WTC11 (cell line): ENCODE measurements around the gene SMTN. TPM values are rescaled to one million over a fixed set of nuclear protein-coding genes. Genes with fewer than 3 reads are reported as not detected.

Experiments used
- ATAC-seq: fragments of 200-7000 bp; cut with Tn5 transposase; 2 replicates; pipeline ENCODE4 v1.10.0; 2021; ENCODE audit warnings: mild to moderate bottlenecking, moderate library complexity
- CTCF ChIA-PET: fragments of 300-600 bp; sonication (Branson Sonifier 250); formaldehyde crosslinking; loops from one replicate; lab custom pipeline; 2021; ENCODE audit warnings: antibody characterized with exemption; lab: Charles Lee
- POLR2A ChIA-PET: fragments of 350-600 bp; sonication (Branson Sonifier 250); formaldehyde crosslinking; loops from one replicate; lab custom pipeline; 2021; ENCODE audit warnings: antibody characterized with exemption; lab: Charles Lee
- DNase-seq: peaks from one replicate; pipeline ENCODE4 v3.0.0; 2021; ENCODE audit warnings: low spot score
- H3K27ac Mint-ChIP-seq: 2 replicates; pipeline ENCODE4 v1.8.0; 2021; ENCODE audit warnings: mixed read lengths
- H3K27me3 Mint-ChIP-seq: 2 replicates; pipeline ENCODE4 v1.8.0; 2021; ENCODE audit warnings: low read depth, mild to moderate bottlenecking, moderate library complexity, mixed read lengths
- H3K36me3 Mint-ChIP-seq: 2 replicates; pipeline ENCODE4 v1.8.0; 2021; ENCODE audit warnings: mixed read lengths
- H3K4me1 Mint-ChIP-seq: 2 replicates; pipeline ENCODE4 v1.8.0; 2022; ENCODE audit warnings: mixed read lengths
- H3K4me3 Mint-ChIP-seq: 2 replicates; pipeline ENCODE4 v1.8.0; 2021; ENCODE audit warnings: mild to moderate bottlenecking, moderate library complexity, mixed read lengths
- H3K9me3 Mint-ChIP-seq: 2 replicates; pipeline ENCODE4 v1.8.0; 2021; ENCODE audit warnings: mixed read lengths
- ATF1 ChIP-seq: sonication (generic); formaldehyde crosslinking; IDR thresholded peaks from 2 replicates; pipeline ENCODE4 v1.8.1; 2023; ENCODE audit warnings: mild to moderate bottlenecking, moderate library complexity, missing genetic modification reagents
- ETV6 ChIP-seq: sonication (generic); formaldehyde crosslinking; IDR thresholded peaks from 2 replicates; pipeline ENCODE4 v1.8.1; 2022; ENCODE audit warnings: mild to moderate bottlenecking, missing genetic modification reagents
- MYBL2 ChIP-seq: sonication (generic); formaldehyde crosslinking; IDR thresholded peaks from 2 replicates; pipeline ENCODE4 v1.8.1; 2023; ENCODE audit warnings: mild to moderate bottlenecking, moderate library complexity, missing genetic modification reagents
- NFYB ChIP-seq: sonication (generic); formaldehyde crosslinking; conservative IDR thresholded peaks from 2 replicates; pipeline ENCODE4 v1.8.0; 2022; ENCODE audit warnings: low read depth, missing genetic modification reagents
- RELA ChIP-seq: sonication (generic); formaldehyde crosslinking; IDR thresholded peaks from 2 replicates; pipeline ENCODE4 v1.8.1; 2022; ENCODE audit warnings: missing genetic modification reagents, mild to moderate bottlenecking, borderline replicate concordance
- SOX15 ChIP-seq: fragments of 250-450 bp; sonication (Bioruptor Pico); IDR thresholded peaks from 2 replicates; pipeline ENCODE4 v1.9.0; 2021; ENCODE audit warnings: mild to moderate bottlenecking
- TP53 ChIP-seq: sonication (generic); formaldehyde crosslinking; IDR thresholded peaks from 2 replicates; pipeline ENCODE4 v1.8.1; 2023; ENCODE audit warnings: mild to moderate bottlenecking, missing genetic modification reagents
- total RNA-seq: library from RNA; stranded (reverse); gene quantifications from 3 replicates; pipeline ENCODE4 v1.2.3, GENCODE V29; 2021
- TF ChIP-seq, protein P1 (sequence below): sonication (generic); formaldehyde crosslinking; IDR thresholded peaks from 2 replicates; pipeline ENCODE4 v1.8.0; 2022; ENCODE audit warnings: mild to moderate bottlenecking, missing genetic modification reagents
- TF ChIP-seq, protein P2 (sequence below): fragments of 250-450 bp; sonication (Bioruptor Pico); IDR thresholded peaks from 2 replicates; pipeline ENCODE4 v2.1.2; 2022; ENCODE audit warnings: mild to moderate bottlenecking, moderate library complexity
- TF ChIP-seq, protein P3 (sequence below): fragments of 200-600 bp; IDR thresholded peaks from 2 replicates; pipeline ENCODE4 v1.8.0; 2022; ENCODE audit warnings: antibody characterized with exemption
- TF ChIP-seq, protein P4 (sequence below): fragments of 250-450 bp; sonication (Bioruptor Pico); IDR thresholded peaks from 2 replicates; pipeline ENCODE4 v1.9.0; 2021; ENCODE audit warnings: mild to moderate bottlenecking, borderline replicate concordance
- TF ChIP-seq, protein P5 (sequence below): sonication (generic); formaldehyde crosslinking; IDR thresholded peaks from 2 replicates; pipeline ENCODE4 v1.8.1; 2023; ENCODE audit warnings: mild to moderate bottlenecking, moderate library complexity, missing genetic modification reagents
- TF ChIP-seq, protein P6 (sequence below): sonication (generic); formaldehyde crosslinking; IDR thresholded peaks from 2 replicates; pipeline ENCODE4 v1.8.1; 2023; ENCODE audit warnings: mild to moderate bottlenecking, missing genetic modification reagents
- TF ChIP-seq, protein P7 (sequence below): sonication (generic); formaldehyde crosslinking; IDR thresholded peaks from 2 replicates; pipeline ENCODE4 v1.8.0; 2022; ENCODE audit warnings: mild to moderate bottlenecking, missing genetic modification reagents
- TF ChIP-seq, protein P8 (sequence below): sonication (generic); formaldehyde crosslinking; IDR thresholded peaks from 2 replicates; pipeline ENCODE4 v1.8.1; 2022; ENCODE audit warnings: mild to moderate bottlenecking, moderate library complexity, missing genetic modification reagents
- TF ChIP-seq, protein P9 (sequence below): sonication (generic); formaldehyde crosslinking; IDR thresholded peaks from 2 replicates; pipeline ENCODE4 v1.8.0; 2022; ENCODE audit warnings: missing genetic modification reagents
- TF ChIP-seq, protein P10 (sequence below): fragments of 250-450 bp; sonication (Bioruptor Pico); IDR thresholded peaks from 2 replicates; pipeline ENCODE4 v1.9.0; 2021; ENCODE audit warnings: mild to moderate bottlenecking

The SMTN gene
- total RNA-seq, 1 experiment from 2014 or later, result 34.5 TPM

DNA sequence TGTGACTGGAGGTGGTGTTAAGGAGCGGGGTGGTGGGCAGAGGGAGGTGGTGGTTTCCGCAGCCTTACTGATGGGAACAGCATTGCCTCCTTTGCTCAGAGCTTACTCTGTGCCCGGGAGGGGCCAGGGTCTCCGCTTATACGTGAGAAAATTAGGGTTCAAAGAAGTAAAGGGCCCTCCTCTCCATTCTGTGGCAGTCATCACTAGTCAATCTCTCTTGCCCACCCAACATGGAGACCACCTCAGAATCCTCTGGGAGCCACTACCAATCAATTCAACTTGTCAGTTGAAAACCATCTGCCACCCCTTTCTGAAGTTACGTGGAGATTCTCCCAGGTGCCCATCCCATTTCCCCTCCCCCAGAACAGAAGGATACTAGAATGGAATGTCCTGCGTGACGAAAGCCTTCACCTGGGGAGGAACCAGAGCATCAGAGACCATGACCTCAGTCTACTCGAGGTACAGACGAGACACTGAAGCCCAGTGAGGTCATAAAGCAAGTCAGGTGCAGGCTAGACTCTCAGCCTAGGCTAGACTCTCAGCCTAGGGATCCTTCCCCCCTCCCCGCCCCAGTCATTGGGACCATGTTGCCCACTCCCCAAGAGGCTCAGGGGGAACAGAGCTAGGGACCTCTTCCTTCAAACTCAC, 24.3 kb downstream of the SMTN start:
- CTCF ChIA-PET, result interaction anchor here (0.6 to 9.1 kb wide), 41 partner anchors 9 to 1512 kb away, joined by 3 to 363 read pairs (median 4); partner anchors contain the start of genes INPP5J, MORC2, PIK3IP1 and PLA2G3
- Mint-ChIP-seq H3K9me3 (no peaks in the 10 kb centered on the region), H3K36me3 (no peaks in the 10 kb centered on the region; the same call in 1 of the 2 replicates), H3K4me3 (peak overlapping the region; percentile 74), H3K27me3 (peaks cover 45% of the 10 kb centered on the region), H3K27ac (no peak overlapping the region), H3K4me1 (peaks cover 18% of the 10 kb centered on the region)
- POLR2A ChIA-PET, result interaction anchor here (1.2 kb wide), 3 partner anchors 18 to 186 kb away, joined by 3 to 4 read pairs (median 3); no protein-coding TSS in a partner anchor
- DNase-seq, result no peak
- TF ChIP-seq RELA (CRISPR knock-in tag), result no peak
- TF ChIP-seq, protein P1, sequence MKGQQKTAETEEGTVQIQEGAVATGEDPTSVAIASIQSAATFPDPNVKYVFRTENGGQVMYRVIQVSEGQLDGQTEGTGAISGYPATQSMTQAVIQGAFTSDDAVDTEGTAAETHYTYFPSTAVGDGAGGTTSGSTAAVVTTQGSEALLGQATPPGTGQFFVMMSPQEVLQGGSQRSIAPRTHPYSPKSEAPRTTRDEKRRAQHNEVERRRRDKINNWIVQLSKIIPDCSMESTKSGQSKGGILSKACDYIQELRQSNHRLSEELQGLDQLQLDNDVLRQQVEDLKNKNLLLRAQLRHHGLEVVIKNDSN (CRISPR knock-in tag), result no peak
- TF ChIP-seq, protein P2, sequence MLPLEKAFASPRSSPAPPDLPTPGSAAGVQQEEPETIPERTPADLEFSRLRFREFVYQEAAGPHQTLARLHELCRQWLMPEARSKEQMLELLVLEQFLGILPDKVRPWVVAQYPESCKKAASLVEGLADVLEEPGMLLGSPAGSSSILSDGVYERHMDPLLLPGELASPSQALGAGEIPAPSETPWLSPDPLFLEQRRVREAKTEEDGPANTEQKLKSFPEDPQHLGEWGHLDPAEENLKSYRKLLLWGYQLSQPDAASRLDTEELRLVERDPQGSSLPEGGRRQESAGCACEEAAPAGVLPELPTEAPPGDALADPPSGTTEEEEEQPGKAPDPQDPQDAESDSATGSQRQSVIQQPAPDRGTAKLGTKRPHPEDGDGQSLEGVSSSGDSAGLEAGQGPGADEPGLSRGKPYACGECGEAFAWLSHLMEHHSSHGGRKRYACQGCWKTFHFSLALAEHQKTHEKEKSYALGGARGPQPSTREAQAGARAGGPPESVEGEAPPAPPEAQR, result no peak
- TF ChIP-seq SOX15, result no peak
- TF ChIP-seq, protein P3, sequence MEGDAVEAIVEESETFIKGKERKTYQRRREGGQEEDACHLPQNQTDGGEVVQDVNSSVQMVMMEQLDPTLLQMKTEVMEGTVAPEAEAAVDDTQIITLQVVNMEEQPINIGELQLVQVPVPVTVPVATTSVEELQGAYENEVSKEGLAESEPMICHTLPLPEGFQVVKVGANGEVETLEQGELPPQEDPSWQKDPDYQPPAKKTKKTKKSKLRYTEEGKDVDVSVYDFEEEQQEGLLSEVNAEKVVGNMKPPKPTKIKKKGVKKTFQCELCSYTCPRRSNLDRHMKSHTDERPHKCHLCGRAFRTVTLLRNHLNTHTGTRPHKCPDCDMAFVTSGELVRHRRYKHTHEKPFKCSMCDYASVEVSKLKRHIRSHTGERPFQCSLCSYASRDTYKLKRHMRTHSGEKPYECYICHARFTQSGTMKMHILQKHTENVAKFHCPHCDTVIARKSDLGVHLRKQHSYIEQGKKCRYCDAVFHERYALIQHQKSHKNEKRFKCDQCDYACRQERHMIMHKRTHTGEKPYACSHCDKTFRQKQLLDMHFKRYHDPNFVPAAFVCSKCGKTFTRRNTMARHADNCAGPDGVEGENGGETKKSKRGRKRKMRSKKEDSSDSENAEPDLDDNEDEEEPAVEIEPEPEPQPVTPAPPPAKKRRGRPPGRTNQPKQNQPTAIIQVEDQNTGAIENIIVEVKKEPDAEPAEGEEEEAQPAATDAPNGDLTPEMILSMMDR, result no peak
- TF ChIP-seq, protein P4, sequence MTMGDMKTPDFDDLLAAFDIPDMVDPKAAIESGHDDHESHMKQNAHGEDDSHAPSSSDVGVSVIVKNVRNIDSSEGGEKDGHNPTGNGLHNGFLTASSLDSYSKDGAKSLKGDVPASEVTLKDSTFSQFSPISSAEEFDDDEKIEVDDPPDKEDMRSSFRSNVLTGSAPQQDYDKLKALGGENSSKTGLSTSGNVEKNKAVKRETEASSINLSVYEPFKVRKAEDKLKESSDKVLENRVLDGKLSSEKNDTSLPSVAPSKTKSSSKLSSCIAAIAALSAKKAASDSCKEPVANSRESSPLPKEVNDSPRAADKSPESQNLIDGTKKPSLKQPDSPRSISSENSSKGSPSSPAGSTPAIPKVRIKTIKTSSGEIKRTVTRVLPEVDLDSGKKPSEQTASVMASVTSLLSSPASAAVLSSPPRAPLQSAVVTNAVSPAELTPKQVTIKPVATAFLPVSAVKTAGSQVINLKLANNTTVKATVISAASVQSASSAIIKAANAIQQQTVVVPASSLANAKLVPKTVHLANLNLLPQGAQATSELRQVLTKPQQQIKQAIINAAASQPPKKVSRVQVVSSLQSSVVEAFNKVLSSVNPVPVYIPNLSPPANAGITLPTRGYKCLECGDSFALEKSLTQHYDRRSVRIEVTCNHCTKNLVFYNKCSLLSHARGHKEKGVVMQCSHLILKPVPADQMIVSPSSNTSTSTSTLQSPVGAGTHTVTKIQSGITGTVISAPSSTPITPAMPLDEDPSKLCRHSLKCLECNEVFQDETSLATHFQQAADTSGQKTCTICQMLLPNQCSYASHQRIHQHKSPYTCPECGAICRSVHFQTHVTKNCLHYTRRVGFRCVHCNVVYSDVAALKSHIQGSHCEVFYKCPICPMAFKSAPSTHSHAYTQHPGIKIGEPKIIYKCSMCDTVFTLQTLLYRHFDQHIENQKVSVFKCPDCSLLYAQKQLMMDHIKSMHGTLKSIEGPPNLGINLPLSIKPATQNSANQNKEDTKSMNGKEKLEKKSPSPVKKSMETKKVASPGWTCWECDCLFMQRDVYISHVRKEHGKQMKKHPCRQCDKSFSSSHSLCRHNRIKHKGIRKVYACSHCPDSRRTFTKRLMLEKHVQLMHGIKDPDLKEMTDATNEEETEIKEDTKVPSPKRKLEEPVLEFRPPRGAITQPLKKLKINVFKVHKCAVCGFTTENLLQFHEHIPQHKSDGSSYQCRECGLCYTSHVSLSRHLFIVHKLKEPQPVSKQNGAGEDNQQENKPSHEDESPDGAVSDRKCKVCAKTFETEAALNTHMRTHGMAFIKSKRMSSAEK, result no peak
- no peak for TF ChIP-seq ATF1 (CRISPR knock-in tag)
- TF ChIP-seq, protein P5, sequence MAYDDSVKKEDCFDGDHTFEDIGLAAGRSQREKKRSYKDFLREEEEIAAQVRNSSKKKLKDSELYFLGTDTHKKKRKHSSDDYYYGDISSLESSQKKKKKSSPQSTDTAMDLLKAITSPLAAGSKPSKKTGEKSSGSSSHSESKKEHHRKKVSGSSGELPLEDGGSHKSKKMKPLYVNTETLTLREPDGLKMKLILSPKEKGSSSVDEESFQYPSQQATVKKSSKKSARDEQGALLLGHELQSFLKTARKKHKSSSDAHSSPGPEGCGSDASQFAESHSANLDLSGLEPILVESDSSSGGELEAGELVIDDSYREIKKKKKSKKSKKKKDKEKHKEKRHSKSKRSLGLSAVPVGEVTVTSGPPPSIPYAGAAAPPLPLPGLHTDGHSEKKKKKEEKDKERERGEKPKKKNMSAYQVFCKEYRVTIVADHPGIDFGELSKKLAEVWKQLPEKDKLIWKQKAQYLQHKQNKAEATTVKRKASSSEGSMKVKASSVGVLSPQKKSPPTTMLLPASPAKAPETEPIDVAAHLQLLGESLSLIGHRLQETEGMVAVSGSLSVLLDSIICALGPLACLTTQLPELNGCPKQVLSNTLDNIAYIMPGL, result no peak
- TF ChIP-seq TP53 (CRISPR knock-in tag), result no peak
- TF ChIP-seq, protein P6, sequence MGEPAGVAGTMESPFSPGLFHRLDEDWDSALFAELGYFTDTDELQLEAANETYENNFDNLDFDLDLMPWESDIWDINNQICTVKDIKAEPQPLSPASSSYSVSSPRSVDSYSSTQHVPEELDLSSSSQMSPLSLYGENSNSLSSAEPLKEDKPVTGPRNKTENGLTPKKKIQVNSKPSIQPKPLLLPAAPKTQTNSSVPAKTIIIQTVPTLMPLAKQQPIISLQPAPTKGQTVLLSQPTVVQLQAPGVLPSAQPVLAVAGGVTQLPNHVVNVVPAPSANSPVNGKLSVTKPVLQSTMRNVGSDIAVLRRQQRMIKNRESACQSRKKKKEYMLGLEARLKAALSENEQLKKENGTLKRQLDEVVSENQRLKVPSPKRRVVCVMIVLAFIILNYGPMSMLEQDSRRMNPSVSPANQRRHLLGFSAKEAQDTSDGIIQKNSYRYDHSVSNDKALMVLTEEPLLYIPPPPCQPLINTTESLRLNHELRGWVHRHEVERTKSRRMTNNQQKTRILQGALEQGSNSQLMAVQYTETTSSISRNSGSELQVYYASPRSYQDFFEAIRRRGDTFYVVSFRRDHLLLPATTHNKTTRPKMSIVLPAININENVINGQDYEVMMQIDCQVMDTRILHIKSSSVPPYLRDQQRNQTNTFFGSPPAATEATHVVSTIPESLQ (CRISPR knock-in tag), result no peak
- TF ChIP-seq, protein P7, sequence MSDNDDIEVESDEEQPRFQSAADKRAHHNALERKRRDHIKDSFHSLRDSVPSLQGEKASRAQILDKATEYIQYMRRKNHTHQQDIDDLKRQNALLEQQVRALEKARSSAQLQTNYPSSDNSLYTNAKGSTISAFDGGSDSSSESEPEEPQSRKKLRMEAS (CRISPR knock-in tag), result no peak
- TF ChIP-seq, protein P8, sequence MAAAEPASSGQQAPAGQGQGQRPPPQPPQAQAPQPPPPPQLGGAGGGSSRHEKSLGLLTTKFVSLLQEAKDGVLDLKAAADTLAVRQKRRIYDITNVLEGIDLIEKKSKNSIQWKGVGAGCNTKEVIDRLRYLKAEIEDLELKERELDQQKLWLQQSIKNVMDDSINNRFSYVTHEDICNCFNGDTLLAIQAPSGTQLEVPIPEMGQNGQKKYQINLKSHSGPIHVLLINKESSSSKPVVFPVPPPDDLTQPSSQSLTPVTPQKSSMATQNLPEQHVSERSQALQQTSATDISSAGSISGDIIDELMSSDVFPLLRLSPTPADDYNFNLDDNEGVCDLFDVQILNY (CRISPR knock-in tag), result no peak
- TF ChIP-seq ETV6, result no peak
- TF ChIP-seq, protein P9, sequence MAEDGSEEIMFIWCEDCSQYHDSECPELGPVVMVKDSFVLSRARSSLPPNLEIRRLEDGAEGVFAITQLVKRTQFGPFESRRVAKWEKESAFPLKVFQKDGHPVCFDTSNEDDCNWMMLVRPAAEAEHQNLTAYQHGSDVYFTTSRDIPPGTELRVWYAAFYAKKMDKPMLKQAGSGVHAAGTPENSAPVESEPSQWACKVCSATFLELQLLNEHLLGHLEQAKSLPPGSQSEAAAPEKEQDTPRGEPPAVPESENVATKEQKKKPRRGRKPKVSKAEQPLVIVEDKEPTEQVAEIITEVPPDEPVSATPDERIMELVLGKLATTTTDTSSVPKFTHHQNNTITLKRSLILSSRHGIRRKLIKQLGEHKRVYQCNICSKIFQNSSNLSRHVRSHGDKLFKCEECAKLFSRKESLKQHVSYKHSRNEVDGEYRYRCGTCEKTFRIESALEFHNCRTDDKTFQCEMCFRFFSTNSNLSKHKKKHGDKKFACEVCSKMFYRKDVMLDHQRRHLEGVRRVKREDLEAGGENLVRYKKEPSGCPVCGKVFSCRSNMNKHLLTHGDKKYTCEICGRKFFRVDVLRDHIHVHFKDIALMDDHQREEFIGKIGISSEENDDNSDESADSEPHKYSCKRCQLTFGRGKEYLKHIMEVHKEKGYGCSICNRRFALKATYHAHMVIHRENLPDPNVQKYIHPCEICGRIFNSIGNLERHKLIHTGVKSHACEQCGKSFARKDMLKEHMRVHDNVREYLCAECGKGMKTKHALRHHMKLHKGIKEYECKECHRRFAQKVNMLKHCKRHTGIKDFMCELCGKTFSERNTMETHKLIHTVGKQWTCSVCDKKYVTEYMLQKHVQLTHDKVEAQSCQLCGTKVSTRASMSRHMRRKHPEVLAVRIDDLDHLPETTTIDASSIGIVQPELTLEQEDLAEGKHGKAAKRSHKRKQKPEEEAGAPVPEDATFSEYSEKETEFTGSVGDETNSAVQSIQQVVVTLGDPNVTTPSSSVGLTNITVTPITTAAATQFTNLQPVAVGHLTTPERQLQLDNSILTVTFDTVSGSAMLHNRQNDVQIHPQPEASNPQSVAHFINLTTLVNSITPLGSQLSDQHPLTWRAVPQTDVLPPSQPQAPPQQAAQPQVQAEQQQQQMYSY (CRISPR knock-in tag), result no peak
- TF ChIP-seq, protein P10, sequence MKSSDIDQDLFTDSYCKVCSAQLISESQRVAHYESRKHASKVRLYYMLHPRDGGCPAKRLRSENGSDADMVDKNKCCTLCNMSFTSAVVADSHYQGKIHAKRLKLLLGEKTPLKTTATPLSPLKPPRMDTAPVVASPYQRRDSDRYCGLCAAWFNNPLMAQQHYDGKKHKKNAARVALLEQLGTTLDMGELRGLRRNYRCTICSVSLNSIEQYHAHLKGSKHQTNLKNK (CRISPR knock-in tag), result no peak
- TF ChIP-seq NFYB, result no peak
- no peak for TF ChIP-seq MYBL2 (CRISPR knock-in tag)
- no peak for ATAC-seq
